Myocyte (in vitro differentiated cells): ENCODE measurements around the gene RRP12. TPM values are rescaled to one million over a fixed set of nuclear protein-coding genes. Genes with fewer than 3 reads are reported as not detected.
"Not testable (repeated sequence)": the region's sequence is repeated elsewhere in the genome, so short reads cannot be mapped to it uniquely, and the experiment has no call there.

Experiments
- DNase-seq: peaks from one replicate; pipeline ENCODE4 v3.0.0-alpha.2; 2012; ENCODE audit warnings: low read depth
- total RNA-seq: library from RNA; depleted of rRNA; stranded (reverse); fragments of >200 nt; gene quantifications from 2 replicates; pipeline ENCODE4 v1.2.3, GENCODE V29; 2014

Gene RRP12
- total RNA-seq, 1 donor from 2014 or later, result 26.5 TPM

- DNase-seq, result peak; percentile 41
Measured at GRCh38 chr10:97408496-97408992, 7.4 kb upstream of the RRP12 start.

- DNase-seq, result no peak
Measured at GRCh38 chr10:97407952-97408248, 6.8 kb upstream of the RRP12 start.

- peak; percentile 76 for DNase-seq
Measured at GRCh38 chr10:97407211-97407951, 6.2 kb upstream of the RRP12 start.

GRCh38 chr10:97406483-97406882, 5.3 kb upstream of the RRP12 start:
- DNase-seq, result not testable (repeated sequence)

GRCh38 chr10:97406064-97406463, 4.9 kb upstream of the RRP12 start:
- no peak for DNase-seq

GRCh38 chr10:97404044-97404443, 2.9 kb upstream of the RRP12 start:
- DNase-seq, result no peak

GRCh38 chr10:97401455-97401919, 347 bp upstream of the RRP12 start:
- no peak for DNase-seq

GRCh38 chr10:97399843-97400545, 1.1 kb downstream of the RRP12 start:
- peak; percentile 78 for DNase-seq

GRCh38 chr10:97396056-97396455, 5.1 kb downstream of the RRP12 start:
- DNase-seq, result no peak

- DNase-seq, result no peak
Measured at GRCh38 chr10:97393034-97393573, 8.0 kb downstream of the RRP12 start.

- no peak for DNase-seq
Measured at GRCh38 chr10:97390091-97390490, 11.0 kb downstream of the RRP12 start.

GRCh38 chr10:97388152-97388551, 13.0 kb downstream of the RRP12 start:
- DNase-seq, result no peak

GRCh38 chr10:97385565-97385964, 15.6 kb downstream of the RRP12 start:
- no peak for DNase-seq

GRCh38 chr10:97384641-97385040, 16.5 kb downstream of the RRP12 start:
- DNase-seq, result no peak

- no peak for DNase-seq
Measured at GRCh38 chr10:97384156-97384555, 17.0 kb downstream of the RRP12 start.

GRCh38 chr10:97383159-97383558, 18.0 kb downstream of the RRP12 start:
- DNase-seq, result no peak

GRCh38 chr10:97381626-97382025, 19.5 kb downstream of the RRP12 start:
- no peak for DNase-seq

GRCh38 chr10:97380516-97380915, 20.6 kb downstream of the RRP12 start:
- DNase-seq, result no peak

GRCh38 chr10:97378933-97379921, 21.9 kb downstream of the RRP12 start:
- no peak for DNase-seq

- DNase-seq, result no peak
Measured at GRCh38 chr10:97376413-97376812, 24.7 kb downstream of the RRP12 start.

- no peak for DNase-seq
Measured at GRCh38 chr10:97373456-97373855, 27.7 kb downstream of the RRP12 start.
